Uterus (tissue), 4 donors: Measurements from ENCODE around the gene PC. TPM values are rescaled to one million over a fixed set of nuclear protein-coding genes. Genes with fewer than 3 reads are reported as not detected.
A peak's percentile ranks its signal among the peaks of the same experiment; 100 is the strongest.

Experiments used
- DNase-seq, 2 donors: peaks; one replicate each; pipeline ENCODE4 v3.0.0-alpha.2; 2019 to 2020
- H3K27ac ChIP-seq, 2 donors: fragments of 200-600 bp; sonication (generic); 1 replicate in 1 of 2; 2 replicates in 1 of 2; pipeline ENCODE4 v1.5.1; 2016 to 2018
- H3K27me3 ChIP-seq, 2 donors: fragments of 200-600 bp; sonication (generic); one replicate each; pipeline ENCODE4 v1.5.1; 2018 to 2019; ENCODE audit warnings: control low read depth in 1 of 2
- H3K36me3 ChIP-seq, 2 donors: fragments of 200-600 bp; sonication (generic); one replicate each; pipeline ENCODE4 v1.5.1; 2019; ENCODE audit warnings: control low read depth in 1 of 2
- H3K4me1 ChIP-seq, 2 donors: fragments of 200-600 bp; sonication (generic); one replicate each; pipeline ENCODE4 v1.5.1; 2018 to 2019; ENCODE audit warnings: control low read depth in 1 of 2
- H3K4me3 ChIP-seq, 2 donors: fragments of 200-600 bp; sonication (generic); 1 replicate in 1 of 2; 2 replicates in 1 of 2; pipeline ENCODE4 v1.5.1; 2018 to 2019; ENCODE audit warnings: mild to moderate bottlenecking in 1 of 2
- H3K9me3 ChIP-seq, 2 donors: fragments of 200-600 bp; sonication (generic); one replicate each; pipeline ENCODE4 v1.5.1; 2019; ENCODE audit warnings: control low read depth in 1 of 2
- POLR2A ChIP-seq, 2 donors: fragments of 450-650 bp; IDR thresholded peaks; one replicate each; pipeline ENCODE4 v1.6.1; 2016; ENCODE audit warnings: antibody characterized with exemption in 2 of 2, mild to moderate bottlenecking in 1 of 2, moderate library complexity in 1 of 2
- intact Hi-C: fragments of 100-400 bp; cut with DNase I; formaldehyde crosslinking; loops from one replicate; pipeline ENCODE4 v1.15.1; 2023; ENCODE audit warnings: low total_unique reads
- total RNA-seq, 4 donors: library from RNA; depleted of rRNA in 3 of 4; stranded (reverse); fragments of >200 nt in 3 of 4; gene quantifications; one replicate each; pipeline versions ENCODE4 v1.1.0 to v1.2.4, GENCODE V29; 2014 to 2023
- TF ChIP-seq, protein P1 (sequence below), 4 experiments: fragments of 200-600 bp in 2 of 4; fragments of 450-650 bp in 2 of 4; sonication (generic) in 2 of 4; IDR thresholded peaks; one replicate each; pipeline ENCODE4 v1.5.1; 2016 to 2019; ENCODE audit warnings: antibody characterized with exemption in 4 of 4, mild to moderate bottlenecking in 2 of 4, moderate library complexity in 1 of 4
- donor health status: DM: yes; HTN: yes; CAD: no.

PC gene
- total RNA-seq, 4 donors from 2014 or later: 7.1 to 13.8 (median 8.1) TPM

DNA sequence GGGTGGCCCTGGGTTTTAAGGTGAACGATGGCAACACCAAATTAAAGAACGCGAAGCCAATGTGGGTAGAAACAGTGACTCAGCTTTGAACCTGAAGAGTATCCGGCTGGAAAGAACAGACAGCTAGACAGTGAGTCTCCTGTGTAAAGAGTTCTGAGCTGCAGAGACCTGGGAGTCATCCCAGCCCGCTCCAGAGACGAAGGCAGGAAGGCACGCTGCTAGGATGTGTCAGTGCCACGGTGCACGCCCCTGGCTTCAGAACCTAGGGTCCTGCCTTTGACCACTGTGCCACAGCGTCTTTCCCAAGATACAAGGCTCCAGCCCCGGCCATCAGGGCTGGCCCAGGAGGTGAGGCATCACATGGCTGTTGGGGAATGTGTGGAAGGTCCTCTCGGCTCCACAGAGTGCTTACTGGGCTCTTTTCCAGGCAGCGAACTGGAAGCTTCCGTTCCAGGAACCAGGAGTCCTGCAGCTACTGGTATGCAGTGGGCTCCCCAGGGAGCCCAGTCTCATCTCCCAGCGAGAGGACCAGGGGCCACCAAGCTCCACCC is 71.4 kb downstream of the PC start:
- DNase-seq: no peak
- intact Hi-C loops: no loop called here
- Histone ChIP-seq H3K27ac (no peak overlapping the region), H3K4me3 (no peak overlapping the region), H3K9me3 (no peaks in the 10 kb centered on the region), H3K27me3 (no peaks in the 10 kb centered on the region), H3K36me3 (no peaks in the 10 kb centered on the region), H3K4me1 (no peaks in the 10 kb centered on the region)
- TF ChIP-seq POLR2A (IDR thresholded peaks at IDR 0.05): no peak
- TF ChIP-seq, protein P1, sequence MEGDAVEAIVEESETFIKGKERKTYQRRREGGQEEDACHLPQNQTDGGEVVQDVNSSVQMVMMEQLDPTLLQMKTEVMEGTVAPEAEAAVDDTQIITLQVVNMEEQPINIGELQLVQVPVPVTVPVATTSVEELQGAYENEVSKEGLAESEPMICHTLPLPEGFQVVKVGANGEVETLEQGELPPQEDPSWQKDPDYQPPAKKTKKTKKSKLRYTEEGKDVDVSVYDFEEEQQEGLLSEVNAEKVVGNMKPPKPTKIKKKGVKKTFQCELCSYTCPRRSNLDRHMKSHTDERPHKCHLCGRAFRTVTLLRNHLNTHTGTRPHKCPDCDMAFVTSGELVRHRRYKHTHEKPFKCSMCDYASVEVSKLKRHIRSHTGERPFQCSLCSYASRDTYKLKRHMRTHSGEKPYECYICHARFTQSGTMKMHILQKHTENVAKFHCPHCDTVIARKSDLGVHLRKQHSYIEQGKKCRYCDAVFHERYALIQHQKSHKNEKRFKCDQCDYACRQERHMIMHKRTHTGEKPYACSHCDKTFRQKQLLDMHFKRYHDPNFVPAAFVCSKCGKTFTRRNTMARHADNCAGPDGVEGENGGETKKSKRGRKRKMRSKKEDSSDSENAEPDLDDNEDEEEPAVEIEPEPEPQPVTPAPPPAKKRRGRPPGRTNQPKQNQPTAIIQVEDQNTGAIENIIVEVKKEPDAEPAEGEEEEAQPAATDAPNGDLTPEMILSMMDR (IDR thresholded peaks at IDR 0.05): no peak

DNA sequence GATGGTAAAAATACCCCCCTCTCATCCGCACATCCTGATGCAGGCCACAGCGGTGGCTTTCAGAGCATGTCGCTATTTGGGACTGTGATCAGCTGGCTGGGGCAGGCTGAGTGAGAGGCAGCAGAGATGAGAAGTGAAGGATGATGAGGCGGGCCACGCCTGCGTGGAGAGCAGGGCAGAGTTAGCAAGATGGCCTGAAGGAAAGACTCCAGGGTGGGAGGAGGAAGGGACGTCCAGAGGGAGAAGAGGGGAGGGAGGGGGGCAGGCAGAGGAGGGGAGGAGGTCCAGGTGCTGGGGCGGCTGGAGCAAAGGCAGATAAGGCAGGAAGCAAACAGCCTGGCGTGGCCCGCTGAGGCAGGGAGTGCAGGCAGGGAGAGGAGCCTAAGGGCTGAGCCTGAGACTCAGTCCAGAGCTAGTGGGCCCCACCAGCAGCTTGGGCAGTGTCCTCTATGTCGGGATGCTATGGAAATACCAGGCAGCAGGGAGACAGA is 72.2 kb downstream of the PC start:
- H3K27ac ChIP-seq: no peak overlapping the region
- no peaks in the 10 kb centered on the region for H3K4me1 ChIP-seq
- no peaks in the 10 kb centered on the region for H3K27me3 ChIP-seq
- H3K4me3 ChIP-seq: no peak overlapping the region
- intact Hi-C loops: no loop called here
- H3K9me3 ChIP-seq: no peaks in the 10 kb centered on the region
- no peaks in the 10 kb centered on the region for H3K36me3 ChIP-seq
- TF ChIP-seq, protein P1 (IDR thresholded peaks at IDR 0.05): no peak
- TF ChIP-seq POLR2A (IDR thresholded peaks at IDR 0.05): no peak
- DNase-seq: no peak

DNA sequence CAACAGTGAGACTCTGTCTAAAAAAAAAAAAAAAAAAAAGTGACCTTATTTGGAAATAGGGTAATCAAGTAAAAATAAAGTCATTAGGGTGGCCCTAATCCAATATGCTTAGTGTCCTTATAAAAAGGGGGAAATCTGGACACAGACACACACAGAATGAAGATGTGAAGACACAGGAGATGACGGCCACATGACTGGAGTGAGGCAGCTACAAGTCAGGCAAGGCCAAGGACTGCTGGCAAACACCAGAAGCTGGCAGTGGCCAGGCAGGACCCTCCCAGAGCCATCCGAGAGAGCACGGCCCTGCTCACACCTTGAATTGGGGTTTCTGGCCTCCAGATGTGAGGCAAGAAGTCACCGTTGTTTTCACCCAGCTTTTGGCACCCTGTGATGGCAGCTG is 72.7 kb downstream of the PC start:
- H3K36me3 ChIP-seq: no peaks in the 10 kb centered on the region
- no peaks in the 10 kb centered on the region for H3K27me3 ChIP-seq
- H3K9me3 ChIP-seq: no peaks in the 10 kb centered on the region
- no peak overlapping the region for H3K27ac ChIP-seq
- H3K4me3 ChIP-seq: no peak overlapping the region
- TF ChIP-seq POLR2A (IDR thresholded peaks at IDR 0.05): no peak
- TF ChIP-seq, protein P1 (IDR thresholded peaks at IDR 0.05): no peak
- intact Hi-C loops: no loop called here
- no peaks in the 10 kb centered on the region for H3K4me1 ChIP-seq
- DNase-seq: no peak

DNA sequence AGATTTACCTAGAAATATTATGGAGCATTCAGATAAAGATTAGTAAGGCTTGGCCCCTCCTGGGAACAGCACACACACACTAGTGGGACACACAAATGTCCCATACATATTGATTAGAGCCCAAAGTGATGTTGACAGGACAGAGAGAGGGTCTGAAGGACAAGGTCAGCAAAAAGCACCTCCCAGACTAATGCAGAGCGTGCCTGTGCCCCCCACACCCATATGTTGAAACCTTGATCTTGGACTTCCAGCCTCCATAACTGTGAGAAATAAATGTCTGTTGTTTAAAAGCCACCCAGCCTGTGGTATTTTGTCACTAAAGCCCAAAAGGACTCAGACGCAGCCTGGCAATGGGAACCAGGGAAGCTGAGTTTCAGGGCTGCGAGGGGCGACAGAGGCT is 73.7 kb downstream of the PC start:
- no peak overlapping the region for H3K4me3 ChIP-seq
- no peak overlapping the region for H3K27ac ChIP-seq
- TF ChIP-seq POLR2A (IDR thresholded peaks at IDR 0.05): no peak
- TF ChIP-seq, protein P1 (IDR thresholded peaks at IDR 0.05): no peak
- H3K9me3 ChIP-seq: no peaks in the 10 kb centered on the region
- H3K36me3 ChIP-seq: no peaks in the 10 kb centered on the region
- no peaks in the 10 kb centered on the region for H3K4me1 ChIP-seq
- no peak for DNase-seq
- intact Hi-C loops: no loop called here
- H3K27me3 ChIP-seq: no peaks in the 10 kb centered on the region

DNA sequence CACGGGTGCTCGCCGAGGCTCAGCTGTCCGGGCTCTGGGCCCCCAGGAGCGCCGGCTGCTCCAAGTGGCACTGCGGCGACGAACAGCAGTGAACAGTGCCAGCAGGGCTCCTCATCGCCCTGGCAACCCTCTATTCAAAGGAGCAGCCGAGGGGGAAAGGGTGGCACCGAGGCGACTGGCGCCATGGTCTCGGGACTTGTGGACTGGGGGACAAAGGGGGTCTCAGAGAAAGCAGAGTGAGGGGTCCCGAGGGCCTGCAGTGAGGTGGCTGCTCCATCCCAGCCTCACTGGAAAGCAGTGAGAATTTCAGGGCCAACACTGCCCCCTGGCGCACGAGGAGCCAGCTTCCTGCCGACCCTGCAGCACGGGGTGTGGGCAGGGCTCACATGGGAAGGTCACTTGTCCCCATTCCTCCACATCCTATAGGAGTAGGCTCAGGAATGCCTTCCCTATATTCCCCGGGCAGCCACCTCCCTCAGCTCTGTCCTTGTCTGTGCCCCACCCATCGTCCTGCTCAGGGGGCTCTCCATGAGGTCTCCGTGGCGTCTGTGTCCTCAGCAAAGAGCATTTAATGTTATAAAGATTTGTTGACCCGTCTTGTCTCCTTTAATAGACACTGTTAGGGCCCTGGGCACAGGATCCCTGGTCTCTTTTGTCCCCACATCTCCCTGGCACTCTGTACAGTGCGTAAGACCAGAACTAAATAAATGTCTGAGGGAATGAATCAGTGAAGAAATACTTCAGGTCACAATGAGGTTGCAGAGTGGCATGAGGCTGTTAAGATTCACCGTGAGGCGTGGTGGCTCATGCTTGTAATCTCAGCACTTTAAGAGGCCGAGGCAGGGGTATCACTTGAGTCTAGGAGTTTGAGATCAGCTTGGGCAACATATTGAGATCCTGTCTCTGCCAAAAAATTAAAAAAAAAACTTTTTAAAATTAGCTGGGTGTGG is 74.9 kb downstream of the PC start:
- Histone ChIP-seq H3K4me3 (no peak overlapping the region), H3K27ac (no peak overlapping the region), H3K9me3 (no peaks in the 10 kb centered on the region), H3K4me1 (no peaks in the 10 kb centered on the region), H3K36me3 (no peaks in the 10 kb centered on the region), H3K27me3 (no peaks in the 10 kb centered on the region)
- intact Hi-C loops: no loop called here
- no peak for DNase-seq
- TF ChIP-seq POLR2A (IDR thresholded peaks at IDR 0.05): no peak
- TF ChIP-seq, protein P1 (IDR thresholded peaks at IDR 0.05): peak; percentile 36 to 53 (median 42)
